NB4 (cell line): ENCODE data around the gene C1orf210.

Source experiments
- POLR2A ChIP-seq: IDR thresholded peaks from 2 replicates; pipeline ENCODE4 v1.6.1; 2011; ENCODE audit warnings: mild to moderate bottlenecking; ENCODE audit not compliant: insufficient read length; ENCODE audit errors: extremely low read depth
- TF ChIP-seq, protein P1 (sequence below): IDR thresholded peaks from one replicate; pipeline ENCODE4 v1.5.1; 2012; ENCODE audit warnings: low read depth, low read length

DNA sequence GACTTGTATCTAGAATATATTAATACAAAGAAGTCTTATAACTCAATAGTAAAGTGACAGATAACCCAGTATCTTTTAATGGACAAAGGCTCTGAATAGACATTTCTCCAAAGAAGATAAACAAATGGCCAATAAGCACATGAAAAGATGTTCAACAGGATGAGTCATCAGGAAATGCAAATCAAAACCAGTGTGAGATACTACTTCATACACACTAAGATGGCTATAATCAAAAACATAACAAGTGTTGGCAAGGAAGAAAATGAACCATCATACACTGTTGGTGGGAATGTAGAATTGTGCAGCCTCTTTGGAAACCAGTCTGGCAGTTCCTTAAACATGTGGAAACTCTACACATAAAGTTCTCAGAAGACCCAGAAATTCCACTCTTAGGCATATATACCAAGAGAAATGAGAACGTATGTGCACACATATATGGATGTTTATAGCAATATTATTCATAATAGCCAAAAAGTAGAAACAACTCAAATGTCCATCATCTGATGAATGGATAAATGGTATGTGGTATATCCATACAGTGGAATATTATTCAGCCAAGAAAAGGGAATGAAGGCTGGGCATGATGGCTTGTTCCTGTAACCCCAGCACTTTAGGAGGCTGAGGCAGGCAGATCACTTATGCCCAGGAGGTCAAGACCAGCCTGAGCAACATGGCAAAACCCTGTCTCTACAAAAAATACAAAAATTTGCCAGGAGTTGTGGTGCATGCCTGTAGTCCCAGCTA lies 42.3 kb upstream of the C1orf210 start:
- TF ChIP-seq, protein P1, sequence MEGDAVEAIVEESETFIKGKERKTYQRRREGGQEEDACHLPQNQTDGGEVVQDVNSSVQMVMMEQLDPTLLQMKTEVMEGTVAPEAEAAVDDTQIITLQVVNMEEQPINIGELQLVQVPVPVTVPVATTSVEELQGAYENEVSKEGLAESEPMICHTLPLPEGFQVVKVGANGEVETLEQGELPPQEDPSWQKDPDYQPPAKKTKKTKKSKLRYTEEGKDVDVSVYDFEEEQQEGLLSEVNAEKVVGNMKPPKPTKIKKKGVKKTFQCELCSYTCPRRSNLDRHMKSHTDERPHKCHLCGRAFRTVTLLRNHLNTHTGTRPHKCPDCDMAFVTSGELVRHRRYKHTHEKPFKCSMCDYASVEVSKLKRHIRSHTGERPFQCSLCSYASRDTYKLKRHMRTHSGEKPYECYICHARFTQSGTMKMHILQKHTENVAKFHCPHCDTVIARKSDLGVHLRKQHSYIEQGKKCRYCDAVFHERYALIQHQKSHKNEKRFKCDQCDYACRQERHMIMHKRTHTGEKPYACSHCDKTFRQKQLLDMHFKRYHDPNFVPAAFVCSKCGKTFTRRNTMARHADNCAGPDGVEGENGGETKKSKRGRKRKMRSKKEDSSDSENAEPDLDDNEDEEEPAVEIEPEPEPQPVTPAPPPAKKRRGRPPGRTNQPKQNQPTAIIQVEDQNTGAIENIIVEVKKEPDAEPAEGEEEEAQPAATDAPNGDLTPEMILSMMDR: no peak
- TF ChIP-seq POLR2A: no peak
